Amygdala (tissue), 56 donors: Measurements from ENCODE around the gene KRT32.

ENCODE experiments used
- DNase-seq, 56 donors: peaks; one replicate each; lab custom pipeline; 2025; lab: John Stamatoyannopoulos, UW

KRT32 gene

GRCh38 chr17:41494524-41494923 is 27.3 kb upstream of the KRT32 start:
- DNase-seq, result no peak

- DNase-seq, result peak in 1 of 56 donors; percentile 13
Measured at GRCh38 chr17:41492771-41493170, 25.6 kb upstream of the KRT32 start.

GRCh38 chr17:41492351-41492750 is 25.2 kb upstream of the KRT32 start:
- no peak for DNase-seq

- no peak for DNase-seq
Measured at GRCh38 chr17:41491476-41491875, 24.3 kb upstream of the KRT32 start.

- DNase-seq, result no peak
Measured at GRCh38 chr17:41490000-41490990, 23.1 kb upstream of the KRT32 start.

- DNase-seq, result no peak
Measured at GRCh38 chr17:41489531-41489930, 22.3 kb upstream of the KRT32 start, which contains the start of gene KRT36. TSS of gene KRT36 (minus strand) at chr17:41489910. CDS start at chr17:41489864, 46 bp downstream.

GRCh38 chr17:41486809-41487530 is 19.8 kb upstream of the KRT32 start:
- DNase-seq, result no peak

- DNase-seq, result no peak
Measured at GRCh38 chr17:41486316-41486715, 19.1 kb upstream of the KRT32 start.

GRCh38 chr17:41484920-41485904 is 18.0 kb upstream of the KRT32 start:
- no peak for DNase-seq

GRCh38 chr17:41483991-41484826 is 17.0 kb upstream of the KRT32 start:
- DNase-seq, result no peak

GRCh38 chr17:41483531-41483930 is 16.3 kb upstream of the KRT32 start:
- DNase-seq, result no peak

GRCh38 chr17:41481036-41481435 is 13.8 kb upstream of the KRT32 start, which contains the start of gene KRT35:
TSS of gene KRT35 (minus strand) at chr17:41481151. CDS start at chr17:41481097, 54 bp downstream.
- DNase-seq, result no peak

GRCh38 chr17:41480581-41480980 is 13.4 kb upstream of the KRT32 start:
- DNase-seq, result no peak

- no peak for DNase-seq
Measured at GRCh38 chr17:41480136-41480535, 12.9 kb upstream of the KRT32 start.

- DNase-seq, result no peak
Measured at GRCh38 chr17:41478237-41478636, 11.1 kb upstream of the KRT32 start.

GRCh38 chr17:41476866-41477815 is 10.0 kb upstream of the KRT32 start:
- DNase-seq, result no peak

GRCh38 chr17:41475421-41475820 is 8.2 kb upstream of the KRT32 start:
- no peak for DNase-seq

- no peak for DNase-seq
Measured at GRCh38 chr17:41474863-41475262, 7.7 kb upstream of the KRT32 start.
